ENCODE results near the gene CLDN34. TPM values are rescaled to one million over a fixed set of nuclear protein-coding genes. Genes with fewer than 3 reads are reported as not detected.

The CLDN34 gene
- polyA plus RNA-seq, 4 donors, result 0.15 to 0.19 TPM; not detected in 2

DNA sequence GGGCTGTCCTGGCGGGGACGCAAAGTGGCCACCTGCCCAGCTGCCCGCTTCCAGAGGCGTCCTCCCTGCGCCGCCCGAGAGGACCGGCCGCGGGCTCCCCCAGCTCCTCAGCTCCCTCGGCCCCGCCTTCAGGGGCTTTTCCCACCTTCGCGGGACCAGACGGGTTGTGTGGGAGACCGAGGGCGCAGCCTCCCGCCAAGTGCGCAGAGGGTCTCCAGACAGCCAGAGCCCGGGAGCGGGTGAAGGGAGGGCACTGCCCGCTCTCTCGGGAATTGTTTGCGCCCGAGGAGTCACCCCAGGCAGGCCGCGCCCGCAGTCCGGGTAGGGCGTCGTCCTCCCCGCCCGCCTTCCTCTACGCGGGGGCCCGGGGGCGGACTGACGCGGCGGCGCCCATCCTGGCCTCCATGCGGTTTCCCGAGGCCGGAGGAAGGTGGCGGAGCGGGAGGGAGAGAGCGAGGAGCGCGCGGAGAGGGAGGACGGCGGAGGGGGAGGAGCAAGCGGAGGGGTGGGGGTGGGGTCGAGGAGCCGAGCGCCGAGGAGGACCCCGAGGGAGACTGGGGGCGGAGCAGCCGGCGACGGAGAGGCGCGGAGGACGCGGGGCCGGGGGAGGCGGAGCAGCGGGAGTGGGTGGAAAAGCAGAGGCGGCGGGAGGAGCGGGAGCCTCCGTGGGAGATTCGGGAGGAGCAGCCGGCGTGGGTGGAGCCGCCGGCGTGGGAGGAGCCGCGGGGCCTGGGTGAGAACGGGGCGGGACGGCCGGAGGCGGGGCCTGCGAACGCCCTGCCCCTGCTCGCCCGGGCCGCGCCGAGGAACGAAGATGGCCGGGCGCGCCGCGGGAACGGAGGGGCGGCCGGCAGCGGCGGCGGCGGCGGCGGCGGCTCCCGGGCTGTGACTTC lies 47.5 kb downstream of the CLDN34 start:
- peak in 2 of 4 donors; percentile 59 to 61 for DNase-seq (ENCODE audit: low read depth in 4 of 4, low spot score in 3 of 4)

- DNase-seq (ENCODE audit: low read depth in 4 of 4, low spot score in 3 of 4), result no peak
Observed at GRCh38 chrX:10015355-10015722, 48.2 kb downstream of the CLDN34 start.

- no peak for DNase-seq (ENCODE audit: low read depth in 4 of 4, low spot score in 3 of 4)
Observed at GRCh38 chrX:10015723-10016518, 48.8 kb downstream of the CLDN34 start.

DNA sequence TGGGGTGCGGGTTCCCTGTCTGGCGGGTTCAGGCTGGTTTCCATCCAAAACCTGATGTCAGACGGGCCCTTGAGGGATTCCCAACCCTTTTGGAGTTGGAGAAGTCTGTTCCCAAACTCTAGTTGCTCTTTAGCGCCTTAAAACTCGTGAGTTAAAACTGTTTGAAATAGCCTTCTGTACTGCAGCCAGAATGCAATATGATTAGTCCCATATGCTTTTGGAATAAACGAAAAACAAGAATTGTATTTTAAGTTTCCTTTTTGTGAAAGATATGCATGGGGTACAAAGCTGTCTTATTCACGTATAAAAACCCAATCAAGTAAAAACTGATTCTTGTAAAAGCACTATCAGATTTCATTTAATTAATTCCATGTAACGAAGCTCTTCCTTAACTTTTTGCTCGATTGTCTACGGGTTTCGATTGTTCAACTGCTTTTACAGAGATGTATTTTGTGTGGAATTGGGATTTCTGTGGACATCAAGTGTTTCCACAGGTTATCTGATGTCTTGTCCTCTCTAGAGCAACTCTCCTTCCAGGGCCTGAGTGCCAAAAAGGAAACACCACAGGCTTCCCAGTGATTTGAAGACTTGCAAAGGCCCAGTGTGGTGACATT lies 49.5 kb downstream of the CLDN34 start:
- DNase-seq (ENCODE audit: low read depth in 4 of 4, low spot score in 3 of 4), result no peak

DNA sequence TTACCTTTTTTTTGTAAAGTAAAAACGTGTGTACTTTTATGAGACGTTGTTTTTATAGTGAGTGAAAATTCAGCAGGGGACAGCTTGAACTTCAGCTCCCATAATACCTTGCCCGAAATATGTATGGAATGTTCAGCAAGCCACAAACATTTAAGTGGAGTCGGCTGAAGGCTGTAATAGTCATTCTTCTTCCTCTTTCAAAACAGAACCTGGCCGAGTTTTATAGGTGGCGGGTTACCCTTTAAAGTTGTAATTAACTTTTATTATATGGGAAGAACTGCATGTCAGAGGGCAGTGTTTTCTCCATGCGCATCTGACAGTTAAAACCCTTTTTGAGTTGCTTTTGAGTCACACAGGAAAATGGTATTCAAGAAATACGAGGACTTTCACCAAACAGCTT lies 50.7 kb downstream of the CLDN34 start:
- DNase-seq (ENCODE audit: low read depth in 4 of 4, low spot score in 3 of 4), result no peak

Other genes with a start within 250 kb of the CLDN34 start
- gene GPR143, start 201.5 kb upstream of the CLDN34 start, polyA plus RNA-seq (ENCODE audit: insufficient read length in 4 of 4), result 10 to 100 TPM in 3 of 4 donors, 1 to 10 TPM in 1; 1.7 to 13.9 (median 11.5) TPM
- 10 to 100 TPM in 3 of 4 donors, 1 to 10 TPM in 1; 9.6 to 21.7 (median 17.3) TPM for gene SHROOM2, start 180.9 kb upstream of the CLDN34 start, polyA plus RNA-seq (ENCODE audit: insufficient read length in 4 of 4)
- 1 to 10 TPM; 3.7 to 6.2 (median 5.4) TPM for gene CLCN4, start 189.6 kb downstream of the CLDN34 start, polyA plus RNA-seq (ENCODE audit: insufficient read length in 4 of 4)

Measured in left renal pelvis (tissue), 4 donors.